H54 (cell line): ENCODE data around the gene KIFC1.
A peak's percentile ranks its signal among the peaks of the same experiment; 100 is the strongest.

Experiments used
- DNase-seq: peaks from one replicate; pipeline ENCODE4 v3.0.0; 2011; ENCODE audit warnings: low spot score, mixed read lengths; ENCODE audit not compliant: insufficient read length
- FAIRE-seq: peaks from 3 replicates; lab custom pipeline; 2011; peaks lifted over from hg19 to GRCh38; lab: Jason Lieb, UNC
- POLR2A ChIP-seq: IDR thresholded peaks from 2 replicates; pipeline ENCODE4 v1.6.1; 2011; ENCODE audit warnings: low read depth, mild to moderate bottlenecking, low read length

The KIFC1 gene

DNA sequence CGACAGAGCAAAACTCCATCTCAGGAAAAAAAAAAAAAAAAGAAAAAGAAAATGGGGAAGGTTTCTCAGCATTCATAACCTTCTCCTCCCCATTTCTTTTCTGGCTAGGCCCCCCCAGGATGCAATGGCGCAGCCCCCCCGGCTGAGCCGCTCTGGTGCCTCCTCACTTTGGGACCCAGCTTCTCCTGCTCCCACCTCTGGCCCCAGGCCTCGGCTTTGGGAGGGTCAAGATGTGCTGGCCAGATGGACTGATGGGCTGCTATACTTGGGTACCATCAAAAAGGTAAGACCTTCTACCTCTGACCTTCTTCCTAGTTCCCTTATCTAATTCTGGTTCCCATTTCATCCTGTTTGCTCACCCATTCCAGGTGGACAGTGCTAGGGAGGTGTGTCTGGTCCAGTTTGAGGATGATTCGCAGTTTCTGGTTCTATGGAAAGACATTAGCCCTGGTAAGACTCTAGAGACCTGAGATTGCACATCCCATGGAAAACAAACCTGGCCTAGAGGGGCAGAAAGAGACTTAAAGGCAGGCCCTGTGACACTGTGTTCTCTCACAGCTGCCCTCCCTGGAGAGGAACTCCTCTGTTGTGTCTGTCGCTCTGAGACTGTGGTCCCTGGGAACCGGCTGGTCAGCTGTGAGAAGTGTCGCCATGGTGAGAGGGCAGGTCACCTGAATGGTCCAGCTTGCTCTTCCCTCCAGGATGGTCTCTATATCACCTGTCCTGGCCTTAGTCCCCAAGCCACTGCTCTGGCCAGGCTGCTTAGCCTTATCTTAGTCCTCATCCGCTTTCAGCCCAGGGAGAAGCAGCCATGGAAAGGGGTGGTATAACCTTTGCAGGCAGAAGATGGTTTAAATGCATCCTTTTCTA, 20.8 kb downstream of the KIFC1 start:
- DNase-seq (no peak), FAIRE-seq (no peak)
- TF ChIP-seq POLR2A: no peak

DNA sequence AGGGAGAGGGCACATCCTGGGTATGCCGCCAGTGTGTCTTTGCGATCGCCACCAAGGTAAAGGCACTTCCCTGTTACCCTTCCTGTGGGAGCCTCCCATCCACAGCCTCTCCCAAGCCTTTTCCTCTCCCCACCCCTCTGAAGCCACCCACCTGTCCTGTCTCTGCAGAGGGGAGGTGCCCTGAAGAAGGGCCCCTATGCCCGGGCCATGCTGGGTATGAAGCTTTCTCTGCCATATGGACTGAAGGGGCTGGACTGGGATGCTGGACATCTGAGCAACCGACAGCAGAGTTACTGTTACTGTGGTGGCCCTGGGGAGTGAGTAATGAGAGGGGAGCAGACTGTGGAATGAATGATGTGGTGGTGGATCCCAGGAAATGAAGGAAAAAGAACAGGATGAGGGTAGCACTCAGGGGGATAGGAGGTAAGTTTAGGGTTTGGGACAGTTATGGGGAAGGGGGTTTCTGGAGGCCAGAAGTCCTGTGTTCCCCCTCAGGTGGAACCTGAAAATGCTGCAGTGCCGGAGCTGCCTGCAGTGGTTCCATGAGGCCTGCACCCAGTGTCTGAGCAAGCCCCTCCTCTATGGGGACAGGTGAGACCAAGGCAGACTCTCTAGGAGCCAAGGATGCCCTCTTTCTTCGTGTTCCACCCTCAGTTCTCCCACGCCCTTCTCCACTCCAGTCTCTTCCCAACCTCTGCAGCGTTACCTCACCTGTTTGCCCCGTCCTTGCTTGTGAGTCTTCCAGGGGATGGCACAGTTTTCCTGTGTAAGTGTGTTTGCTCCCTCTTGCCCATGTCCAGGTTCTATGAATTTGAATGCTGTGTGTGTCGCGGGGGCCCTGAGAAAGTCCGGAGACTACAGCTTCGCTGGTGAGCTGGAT, 21.9 kb downstream of the KIFC1 start:
- FAIRE-seq: no peak
- DNase-seq: no peak
- no peak for TF ChIP-seq POLR2A

DNA sequence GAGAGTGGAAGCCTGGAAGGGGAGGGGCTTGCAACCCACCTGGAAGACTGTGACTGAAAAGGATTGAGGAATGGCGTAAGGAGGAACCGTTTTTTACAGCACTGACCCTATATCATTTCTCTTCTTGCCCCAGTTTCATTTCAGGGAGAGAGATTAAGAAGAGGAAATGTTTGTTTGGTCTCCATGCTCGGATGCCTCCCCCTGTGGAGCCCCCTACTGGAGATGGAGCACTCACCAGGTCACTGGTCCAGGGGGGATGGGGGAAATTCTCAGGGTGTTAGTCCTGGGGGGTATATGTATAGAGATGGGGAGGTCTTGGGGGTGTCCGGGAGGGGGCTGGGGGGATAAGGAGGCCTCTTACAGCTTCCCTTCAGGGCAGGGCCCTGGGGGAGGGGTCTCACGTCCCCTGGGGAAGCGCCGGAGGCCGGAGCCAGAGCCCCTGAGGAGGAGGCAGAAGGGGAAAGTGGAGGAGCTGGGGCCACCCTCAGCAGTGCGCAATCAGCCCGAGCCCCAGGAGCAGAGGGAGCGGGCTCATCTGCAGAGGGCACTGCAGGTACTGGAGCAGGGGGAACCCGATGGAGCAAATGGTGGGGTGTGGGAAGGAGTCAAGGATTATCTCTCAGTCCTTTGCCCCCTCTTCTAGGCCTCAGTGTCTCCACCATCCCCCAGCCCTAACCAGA, 23.1 kb downstream of the KIFC1 start:
- DNase-seq: no peak
- no peak for TF ChIP-seq POLR2A
- FAIRE-seq: no peak

DNA sequence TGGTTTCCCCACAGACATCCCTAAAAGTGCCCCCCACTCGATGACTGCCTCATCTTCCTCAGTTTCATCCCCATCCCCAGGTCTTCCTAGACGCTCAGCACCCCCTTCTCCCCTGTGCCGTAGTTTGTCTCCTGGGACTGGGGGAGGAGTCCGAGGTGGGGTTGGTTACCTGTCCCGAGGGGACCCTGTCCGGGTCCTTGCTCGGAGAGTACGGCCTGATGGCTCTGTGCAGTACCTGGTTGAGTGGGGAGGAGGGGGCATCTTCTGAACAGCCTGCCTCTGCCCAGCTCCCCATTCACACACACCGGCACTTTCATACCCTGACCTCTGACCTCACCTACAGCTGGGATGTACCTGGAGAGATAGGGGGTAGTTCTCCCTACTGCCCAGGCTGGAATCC, 24.2 kb downstream of the KIFC1 start:
- FAIRE-seq (no peak), DNase-seq (no peak)
- no peak for TF ChIP-seq POLR2A

DNA sequence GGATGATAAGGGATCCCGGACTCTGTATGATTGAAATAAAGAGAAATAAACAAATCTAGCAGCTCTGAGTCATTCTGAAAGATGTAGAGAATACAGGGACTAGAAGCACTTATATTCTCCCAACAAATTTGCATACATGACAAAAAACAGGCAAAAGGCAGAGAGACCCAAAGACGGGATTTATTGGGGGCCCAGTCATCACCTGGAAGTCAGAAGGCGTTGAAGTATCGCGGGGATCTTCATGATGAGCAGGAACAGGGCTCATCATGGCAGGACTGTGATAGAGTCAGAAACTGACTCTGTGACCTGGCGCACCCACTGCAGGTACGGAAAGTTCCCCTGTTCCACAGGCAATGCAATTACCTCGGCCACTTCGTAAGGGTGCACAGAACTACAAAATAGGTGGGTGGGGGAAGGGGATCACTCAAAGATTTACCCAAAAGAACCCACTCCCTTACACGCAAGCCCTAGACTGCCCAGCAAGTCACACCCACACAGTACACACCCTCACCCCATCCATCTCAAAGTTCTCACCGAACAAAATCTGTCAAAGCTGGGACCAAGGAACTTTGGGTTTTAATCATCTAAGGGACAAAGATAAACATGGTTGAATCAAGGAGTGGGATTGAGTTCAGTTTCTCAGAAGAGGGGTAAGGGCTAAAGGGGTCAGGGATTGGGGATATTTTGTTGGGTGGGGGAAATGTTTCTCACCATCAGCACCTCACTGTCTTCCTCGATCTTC, 24.9 kb downstream of the KIFC1 start:
- TF ChIP-seq POLR2A: no peak
- DNase-seq (no peak), FAIRE-seq (no peak)

DNA sequence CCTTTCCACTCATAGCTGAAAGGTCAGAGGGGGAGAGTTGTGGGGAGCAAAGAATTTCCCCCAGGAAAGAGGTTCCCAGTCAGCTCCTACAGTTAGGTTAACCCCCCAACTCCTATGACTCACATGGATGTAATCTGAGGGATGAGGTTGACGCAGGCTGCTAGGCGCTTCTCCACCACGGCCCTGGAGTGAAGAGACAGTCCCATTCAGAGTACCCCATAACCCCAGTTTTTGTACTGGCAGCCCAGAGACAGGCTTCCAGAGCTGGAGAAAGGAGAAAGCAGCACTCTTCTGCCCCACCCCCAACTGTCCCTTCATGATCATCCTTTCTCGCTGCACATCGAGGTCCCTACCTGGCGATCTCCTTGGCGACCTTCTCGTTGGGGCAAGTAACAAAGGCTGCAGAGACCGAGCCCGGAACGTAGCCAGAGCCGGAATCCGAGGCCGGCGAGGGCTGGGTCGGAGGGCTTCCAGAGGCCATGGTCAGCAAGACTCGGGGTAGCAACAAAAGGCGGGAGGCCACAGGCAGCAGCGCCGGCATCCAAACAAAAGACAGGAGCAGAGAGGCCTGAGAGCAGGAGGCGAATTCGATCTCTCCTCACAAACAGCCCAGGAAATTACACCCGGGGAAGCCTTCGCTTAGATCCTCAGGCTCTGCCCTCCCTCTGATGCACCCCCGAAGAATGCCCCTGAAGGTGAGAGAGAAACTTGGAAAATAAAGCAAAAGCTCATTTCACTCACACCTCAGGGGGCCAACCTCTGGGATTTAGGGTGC, 25.7 kb downstream of the KIFC1 start:
- TF ChIP-seq POLR2A: 0 out of 2 replicates have a peak, but pooled peaks have one; percentile 30
- FAIRE-seq (peak; percentile 33), DNase-seq (peak; percentile 84)

DNA sequence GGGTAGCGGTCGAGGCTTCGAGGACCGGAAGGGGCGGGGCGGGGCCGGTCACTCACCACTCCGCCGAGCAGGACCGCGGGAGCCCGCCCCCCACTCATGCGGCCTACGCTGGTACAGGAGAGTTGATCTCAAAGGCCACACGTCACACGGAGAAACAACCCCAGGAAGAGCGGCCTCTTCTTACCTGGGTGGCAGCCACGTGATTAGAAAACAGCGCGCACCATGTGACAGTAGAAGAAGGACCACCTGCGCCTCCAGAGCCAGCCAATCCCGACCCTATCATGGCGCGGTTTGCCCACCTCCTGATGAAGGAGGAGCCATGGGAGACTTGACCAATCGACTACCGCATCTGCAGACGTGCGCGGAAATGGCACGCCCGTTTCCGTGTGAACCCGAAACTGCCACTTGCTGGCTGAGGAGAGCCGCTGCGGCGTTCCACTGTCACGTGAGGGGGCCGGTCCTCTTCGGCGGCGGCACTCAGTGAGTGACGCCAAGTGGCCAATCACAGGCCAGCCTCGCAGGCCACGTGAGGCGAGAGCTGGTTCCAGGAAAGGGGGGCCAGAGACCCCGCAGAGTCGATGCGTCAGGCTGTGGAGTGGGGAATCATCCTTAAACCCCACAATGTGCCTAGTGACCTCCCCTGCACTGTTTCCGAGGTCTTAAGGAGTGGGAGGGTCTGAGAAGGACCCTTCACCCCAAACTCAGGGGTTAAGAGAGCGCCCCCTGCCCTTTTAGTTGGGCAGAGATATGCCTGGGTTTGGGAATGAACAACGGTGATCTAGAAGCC, 26.5 kb downstream of the KIFC1 start, which contains the start of gene CUTA:
CUTA (minus strand) TSS at position 205 of the 787 bp plus-strand sequence; CDS start at position 98, 107 bp downstream.
- TF ChIP-seq POLR2A: no peak
- peak; percentile 92 for FAIRE-seq
- peak; percentile 95 for DNase-seq

DNA sequence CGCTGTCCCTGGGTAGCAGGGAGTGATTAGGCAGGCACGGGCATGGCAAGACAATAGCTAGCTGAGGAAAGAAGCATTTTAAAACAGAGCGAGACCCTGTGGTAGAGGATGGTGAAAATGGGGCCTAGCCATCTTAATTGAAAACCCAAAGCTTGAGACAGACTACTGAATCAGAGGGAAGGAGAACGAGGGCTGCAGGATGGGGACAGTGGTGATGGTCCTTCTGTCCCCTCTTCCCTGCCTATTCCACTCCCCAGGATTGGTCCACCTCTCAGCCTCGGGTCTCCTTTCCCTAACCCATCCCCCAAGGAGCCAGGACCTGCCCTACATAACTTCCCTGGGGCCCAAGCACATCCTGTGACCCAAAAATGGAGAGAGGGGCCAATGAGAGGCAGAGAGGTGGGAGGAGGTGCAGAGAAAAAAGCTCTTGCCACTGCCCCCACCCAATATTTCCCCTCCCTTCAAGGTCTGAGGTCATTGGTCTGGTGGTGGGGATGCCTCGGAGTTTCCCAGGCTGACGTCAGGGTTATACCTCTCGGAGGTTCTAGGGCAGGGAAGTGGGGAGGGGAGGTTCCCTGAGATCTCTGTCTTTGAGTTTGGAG, 27.2 kb downstream of the KIFC1 start:
- DNase-seq (no peak), FAIRE-seq (no peak)
- TF ChIP-seq POLR2A: no peak

DNA sequence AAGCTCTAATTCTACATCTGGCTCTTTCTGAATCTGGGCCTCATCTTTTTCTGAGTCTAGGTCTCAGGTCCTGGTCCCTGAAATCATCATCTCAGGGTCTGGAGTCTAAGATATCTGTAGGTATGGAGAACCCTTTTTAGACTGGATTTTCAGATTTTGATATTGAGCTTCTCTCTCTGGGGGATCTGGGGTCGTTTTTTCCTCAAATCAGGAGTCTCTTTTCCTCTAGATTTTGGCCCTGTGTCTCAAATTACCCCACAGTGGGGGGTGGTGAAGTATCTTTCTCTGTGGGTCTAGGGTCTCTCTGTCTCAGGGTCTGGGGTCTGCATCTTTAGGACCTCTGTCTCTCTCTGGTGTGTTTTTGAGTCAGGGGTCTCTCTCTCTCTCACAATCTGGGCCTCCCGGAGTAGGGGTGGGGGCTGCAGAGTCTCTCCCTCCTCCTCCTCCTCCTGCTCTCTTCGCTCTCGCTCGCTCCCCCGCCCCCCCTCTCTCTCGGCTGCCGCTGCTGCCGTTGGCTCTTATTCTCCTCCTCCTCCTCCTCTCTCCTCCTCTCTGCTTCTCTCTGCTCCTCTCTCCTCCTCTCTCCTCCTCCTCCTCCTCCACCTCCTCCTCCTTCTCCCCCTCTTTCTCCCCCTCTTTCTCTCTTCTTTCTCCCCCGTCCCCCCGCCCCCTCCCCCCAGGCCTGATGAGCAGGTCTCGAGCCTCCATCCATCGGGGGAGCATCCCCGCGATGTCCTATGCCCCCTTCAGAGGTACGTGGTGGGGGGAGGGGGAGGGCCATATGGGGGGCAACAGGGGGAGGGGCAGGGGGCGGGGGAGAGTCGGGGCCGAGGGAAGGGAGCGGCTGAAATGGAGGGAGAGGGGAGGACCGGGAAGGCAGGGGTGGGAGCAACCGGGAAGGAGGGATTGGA, 28.2 kb downstream of the KIFC1 start, which contains the start of gene SYNGAP1:
SYNGAP1 (plus strand) TSS at position 486 of the 911 bp plus-strand sequence; CDS start at position 686, 200 bp downstream.
- TF ChIP-seq POLR2A: no peak
- DNase-seq (no peak), FAIRE-seq (no peak)
